ENCODE results near the gene FEZ2.

DNA sequence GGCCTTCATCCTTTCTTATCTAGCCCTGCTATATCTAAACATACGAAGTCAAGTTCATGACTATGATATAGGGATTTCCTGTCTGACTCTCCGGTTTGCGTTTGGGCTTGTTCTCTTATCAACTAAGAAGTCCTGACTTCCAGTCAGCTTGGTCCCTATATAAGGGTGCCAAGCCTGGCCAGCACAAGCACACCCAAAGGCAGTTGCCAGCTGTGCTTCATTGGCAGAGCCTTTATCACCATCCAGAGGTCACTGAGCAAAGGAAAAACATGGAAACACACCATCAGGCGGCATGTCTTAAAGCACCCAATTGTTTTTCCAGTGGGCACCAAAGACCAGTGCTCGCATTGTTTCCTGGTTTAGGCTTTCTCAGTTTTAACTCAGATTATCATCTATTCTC lies 72.7 kb downstream of the FEZ2 start:
- TF ChIP-seq, protein P1, sequence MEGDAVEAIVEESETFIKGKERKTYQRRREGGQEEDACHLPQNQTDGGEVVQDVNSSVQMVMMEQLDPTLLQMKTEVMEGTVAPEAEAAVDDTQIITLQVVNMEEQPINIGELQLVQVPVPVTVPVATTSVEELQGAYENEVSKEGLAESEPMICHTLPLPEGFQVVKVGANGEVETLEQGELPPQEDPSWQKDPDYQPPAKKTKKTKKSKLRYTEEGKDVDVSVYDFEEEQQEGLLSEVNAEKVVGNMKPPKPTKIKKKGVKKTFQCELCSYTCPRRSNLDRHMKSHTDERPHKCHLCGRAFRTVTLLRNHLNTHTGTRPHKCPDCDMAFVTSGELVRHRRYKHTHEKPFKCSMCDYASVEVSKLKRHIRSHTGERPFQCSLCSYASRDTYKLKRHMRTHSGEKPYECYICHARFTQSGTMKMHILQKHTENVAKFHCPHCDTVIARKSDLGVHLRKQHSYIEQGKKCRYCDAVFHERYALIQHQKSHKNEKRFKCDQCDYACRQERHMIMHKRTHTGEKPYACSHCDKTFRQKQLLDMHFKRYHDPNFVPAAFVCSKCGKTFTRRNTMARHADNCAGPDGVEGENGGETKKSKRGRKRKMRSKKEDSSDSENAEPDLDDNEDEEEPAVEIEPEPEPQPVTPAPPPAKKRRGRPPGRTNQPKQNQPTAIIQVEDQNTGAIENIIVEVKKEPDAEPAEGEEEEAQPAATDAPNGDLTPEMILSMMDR (IDR thresholded peaks at IDR 0.05; ENCODE audit: low read depth, low read length, poor library complexity, severe bottlenecking) = no peak
- TF ChIP-seq EZH2phosphoT487 (IDR thresholded peaks at IDR 0.05; ENCODE audit: borderline replicate concordance, low read length) = no peak
